A549 (cell line): ENCODE data around the gene GRSF1. TPM values are rescaled to one million over a fixed set of nuclear protein-coding genes. Genes with fewer than 3 reads are reported as not detected.
"Not testable (repeated sequence)": the region's sequence is repeated elsewhere in the genome, so short reads cannot be mapped to it uniquely, and the experiment has no call there.

Source experiments
- ATAC-seq, 2 experiments: fragments of 200-7000 bp in 1 of 2; fragments of >200 bp in 1 of 2; cut with Nextera tagmentation in 1 of 2; cut with Tn5 transposase in 1 of 2; 3 replicates each; pipeline versions ENCODE4 v1.8.0 to v1.9.1; 2018 to 2020; ENCODE audit warnings: mild to moderate bottlenecking in 1 of 2, moderate library complexity in 1 of 2
- CTCF ChIA-PET: fragments of 300-600 bp; sonication (Branson Sonifier 250); formaldehyde crosslinking; extraction: SDS; loops from one replicate; lab custom pipeline; 2021; ENCODE audit warnings: antibody characterized with exemption, inconsistent platforms; lab: Yijun Ruan, JAX
- POLR2A ChIA-PET: fragments of 350-600 bp; formaldehyde crosslinking; extraction: SDS; loops from one replicate; lab custom pipeline; 2021; ENCODE audit warnings: antibody characterized with exemption, inconsistent platforms; lab: Yijun Ruan, JAX
- DNase-seq, 2 experiments: peaks; one replicate each; pipeline versions ENCODE4 v3.0.0 to v3.0.0-alpha.2; 2011 to 2016; ENCODE audit warnings: low read depth in 1 of 2, low spot score in 1 of 2
- FAIRE-seq: peaks from 2 replicates; lab custom pipeline; 2011; peaks lifted over from hg19 to GRCh38; lab: Jason Lieb, UNC
- H3K27ac ChIP-seq, 2 experiments: fragments of >200 bp; sonication (Bioruptor Twin); formaldehyde crosslinking; 3 replicates each; pipeline ENCODE4 v1.5.1; 2016 to 2017
- H3K4me1 ChIP-seq: fragments of >200 bp; sonication (Bioruptor Twin); formaldehyde crosslinking; 3 replicates; pipeline ENCODE4 v1.6.1; 2016
- H3K4me2 ChIP-seq: fragments of >200 bp; sonication (Bioruptor Twin); formaldehyde crosslinking; 3 replicates; pipeline ENCODE4 v1.6.1; 2016
- H3K4me3 ChIP-seq: fragments of >200 bp; sonication (Bioruptor Twin); formaldehyde crosslinking; 3 replicates; pipeline ENCODE4 v1.5.1; 2016
- H3K9me3 ChIP-seq: fragments of >200 bp; sonication (Bioruptor Twin); formaldehyde crosslinking; 3 replicates; pipeline ENCODE4 v1.6.1; 2016
- CBX8 ChIP-seq: fragments of 200-600 bp; sonication (generic); IDR thresholded peaks from 2 replicates; pipeline ENCODE4 v1.6.1; 2016
- CEBPB ChIP-seq, 2 experiments: fragments of >200 bp in 1 of 2; sonication (Bioruptor Twin) in 1 of 2; formaldehyde crosslinking in 1 of 2; IDR thresholded peaks; 2 replicates each; pipeline ENCODE4 v1.6.1; 2012 to 2016
- EHF ChIP-seq: fragments of 250-450 bp; sonication (Bioruptor Pico); IDR thresholded peaks from 2 replicates; pipeline ENCODE4 v1.5.0; 2020; ENCODE audit warnings: mild to moderate bottlenecking
- HEYL ChIP-seq: fragments of 250-450 bp; sonication (Bioruptor Pico); IDR thresholded peaks from 2 replicates; pipeline ENCODE4 v1.8.0; 2021; ENCODE audit warnings: mild to moderate bottlenecking, moderate library complexity
- HOXA7 ChIP-seq: fragments of 250-450 bp; sonication (Bioruptor Pico); IDR thresholded peaks from 2 replicates; pipeline ENCODE4 v1.5.0; 2020; ENCODE audit warnings: mild to moderate bottlenecking, moderate library complexity
- JUNB ChIP-seq: fragments of >200 bp; sonication (Bioruptor Twin); formaldehyde crosslinking; IDR thresholded peaks from 2 replicates; pipeline ENCODE4 v1.6.1; 2016
- KDM5A ChIP-seq: fragments of 200-600 bp; sonication (generic); IDR thresholded peaks from 2 replicates; pipeline ENCODE4 v1.6.1; 2016; ENCODE audit warnings: antibody characterized with exemption, mild to moderate bottlenecking
- MAFK ChIP-seq: fragments of 450-650 bp; IDR thresholded peaks from 2 replicates; pipeline ENCODE4 v1.6.1; 2014; ENCODE audit not compliant: partially characterized antibody
- POLR2AphosphoS2 ChIP-seq: conservative IDR thresholded peaks from 2 replicates; pipeline ENCODE4 v1.6.1; 2012; ENCODE audit warnings: low read length, improper control_type of control experiment, inconsistent platforms
- RARB ChIP-seq: fragments of 250-450 bp; sonication (Bioruptor Pico); IDR thresholded peaks from 2 replicates; pipeline ENCODE4 v1.8.0; 2021; ENCODE audit warnings: mild to moderate bottlenecking, moderate library complexity
- RCOR1 ChIP-seq: fragments of 150-350 bp; IDR thresholded peaks from 2 replicates; pipeline ENCODE4 v1.6.1; 2014; ENCODE audit warnings: antibody characterized with exemption, low read length, low read depth
- RFX5 ChIP-seq: fragments of 450-650 bp; IDR thresholded peaks from 2 replicates; pipeline ENCODE4 v1.7.1; 2014; ENCODE audit warnings: antibody characterized with exemption, mild to moderate bottlenecking, moderate library complexity
- ZNF302 ChIP-seq: fragments of 250-450 bp; sonication (Bioruptor Pico); IDR thresholded peaks from 2 replicates; pipeline ENCODE4 v1.9.0; 2021; ENCODE audit warnings: inconsistent platforms, mild to moderate bottlenecking, moderate library complexity
- WGBS: methylation state at CpG from one replicate; pipeline ENCODE4 v1.1.6; 2017; ENCODE audit errors: missing lambda C conversion rate; 5-methylcytosine and 5-hydroxymethylcytosine counted together
- polyA plus RNA-seq, 4 experiments: library from polyadenylated mRNA; depleted of rRNA in 3 of 4; stranded (reverse); fragments of >200 nt; fragmentation: RNase III in 1 of 4; extraction: RNeasy Plus Mini Kit Qiagen cat#74134 plus additional on column Dnase treatment in 1 of 4; gene quantifications; 2 replicates in 3 of 4; 3 replicates in 1 of 4; pipeline ENCODE4 v1.2.3, GENCODE V29; 2011 to 2017
- small RNA-seq, 6 experiments: library from RNA; depleted of rRNA; stranded (forward); fragments of <200 nt; gene quantifications; one replicate each; pipeline ENCODE3, GENCODE V24; 2012
- TF ChIP-seq, protein P1 (sequence below): IDR thresholded peaks from 2 replicates; pipeline ENCODE4 v1.6.1; 2012
- TF ChIP-seq, protein P2 (sequence below): fragments of >200 bp; sonication (Bioruptor Twin); formaldehyde crosslinking; IDR thresholded peaks from 2 replicates; pipeline ENCODE4 v1.6.1; 2016
- TF ChIP-seq, protein P3 (sequence below): fragments of 150-350 bp; IDR thresholded peaks from 2 replicates; pipeline ENCODE4 v1.6.1; 2014; ENCODE audit warnings: low read depth, mild to moderate bottlenecking, low read length
- TF ChIP-seq, protein P4 (sequence below): IDR thresholded peaks from 2 replicates; pipeline ENCODE4 v1.6.1; 2012
- TF ChIP-seq, protein P5 (sequence below): fragments of 450-650 bp; IDR thresholded peaks from 2 replicates; pipeline ENCODE4 v1.6.1; 2014; ENCODE audit warnings: antibody characterized with exemption

GRSF1 gene
- polyA plus RNA-seq, 2 of the 4 experiments (the other 2 are of a cell fraction), result 94.3 to 112 TPM

DNA sequence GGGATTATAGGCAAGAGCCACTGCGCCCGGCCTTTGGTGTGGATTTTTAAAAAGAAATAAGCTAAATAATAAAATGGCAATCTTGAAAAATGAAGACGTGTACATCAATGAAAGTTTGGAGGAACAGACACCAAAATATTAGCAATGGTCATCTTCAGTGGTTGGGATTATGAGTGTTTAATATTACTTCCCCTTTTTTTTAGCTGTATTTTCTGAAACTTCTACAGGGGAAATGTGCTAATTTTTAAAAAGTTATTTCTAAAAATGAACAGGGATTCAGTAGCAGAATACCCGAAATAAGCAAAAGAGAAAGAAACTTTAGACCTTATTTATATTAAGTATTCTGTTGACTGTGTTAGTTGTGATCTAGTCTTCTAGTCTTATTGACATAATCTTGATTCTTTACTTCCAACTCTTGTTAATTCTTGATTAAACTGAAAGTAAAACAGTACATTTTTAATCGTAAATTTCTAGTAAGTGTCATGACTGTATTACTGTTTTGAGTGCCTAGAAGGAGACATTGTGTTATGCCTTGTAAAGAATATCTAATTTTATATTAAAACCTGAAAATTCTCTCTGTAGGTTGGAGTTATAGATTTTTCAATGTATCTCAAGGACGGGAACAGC is 66.6 kb downstream of the GRSF1 start:
- ATAC-seq (no peak), FAIRE-seq (no peak)
- CTCF ChIA-PET, result no interaction called here

DNA sequence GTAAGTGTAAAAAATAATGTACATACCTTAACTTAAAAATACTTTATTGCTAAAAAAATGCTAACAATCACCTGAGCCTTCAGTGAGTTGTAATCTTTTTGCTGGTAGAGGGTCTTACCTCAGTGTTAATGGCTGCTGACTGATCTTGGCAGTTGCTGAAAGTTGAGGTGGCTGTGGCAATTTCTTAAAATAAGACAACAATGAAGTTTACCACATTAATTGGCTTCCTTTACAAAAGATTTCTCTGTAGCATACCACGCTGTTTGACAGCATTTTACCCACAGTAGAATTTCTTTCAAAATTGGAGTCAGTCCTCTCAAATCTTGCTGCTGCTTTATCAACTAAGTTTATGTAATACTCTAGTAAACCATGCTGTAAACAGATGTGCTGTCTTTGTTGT is 70.3 kb downstream of the GRSF1 start:
- 96% methylated on average over 1 of the region's 1 CpG for WGBS
- H3K9me3 ChIP-seq, FAIRE-seq, DNase-seq, CTCF ChIA-PET, H3K4me2 ChIP-seq, H3K4me1 ChIP-seq, POLR2A ChIA-PET, H3K27ac ChIP-seq, H3K4me3 ChIP-seq, ATAC-seq: not testable (repeated sequence)

More for the DNA sequence above, 66.6 kb downstream of the GRSF1 start:
- Histone ChIP-seq H3K27ac (no peak overlapping the region), H3K9me3 (no peaks in the 10 kb centered on the region), H3K4me3 (no peak overlapping the region), H3K4me1 (no peaks in the 10 kb centered on the region), H3K4me2 (no peak overlapping the region)
- TF ChIP-seq RFX5, result no peak
- TF ChIP-seq HEYL, result no peak
- no peak for TF ChIP-seq EHF (CRISPR knock-in tag)
- no peak for DNase-seq
- POLR2A ChIA-PET, result no interaction called here
- 87% methylated on average over 6 of the region's 6 CpGs for WGBS

DNA sequence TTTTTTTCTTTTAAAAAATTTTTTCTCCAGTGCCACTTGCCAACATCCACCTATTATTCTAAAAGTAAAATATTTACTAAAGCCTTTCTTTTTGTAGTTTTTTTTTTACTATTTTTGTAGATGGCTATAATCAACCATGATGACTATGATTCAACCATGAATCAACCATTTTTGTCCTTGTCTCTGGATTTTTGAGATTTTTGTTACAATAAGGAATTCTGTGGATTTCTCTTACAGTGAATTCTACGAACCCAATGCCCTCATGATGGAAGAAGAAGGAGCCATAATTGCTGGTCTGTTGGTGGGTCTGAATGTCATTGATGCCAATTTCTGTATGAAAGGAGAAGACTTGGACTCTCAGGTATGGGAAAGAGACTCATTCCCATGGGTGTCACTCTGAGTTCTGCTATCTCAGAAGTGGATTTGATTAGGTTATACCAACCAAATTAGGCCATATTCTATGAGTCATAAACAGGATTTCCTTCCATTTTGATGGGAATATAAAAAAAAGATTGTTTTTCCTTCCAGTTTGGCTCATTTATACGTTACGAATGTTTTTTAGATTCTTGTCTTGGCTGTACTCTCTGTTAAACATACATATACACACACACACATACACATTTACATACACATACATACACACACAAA is 71.3 kb downstream of the GRSF1 start:
- no peak overlapping the region for H3K27ac ChIP-seq
- no peaks in the 10 kb centered on the region for H3K9me3 ChIP-seq
- ATAC-seq, result no peak
- H3K4me1 ChIP-seq, result no peaks in the 10 kb centered on the region
- H3K4me2 ChIP-seq, result no peak overlapping the region
- FAIRE-seq, result no peak
- no peak overlapping the region for H3K4me3 ChIP-seq
- DNase-seq, result no peak
- POLR2A ChIA-PET, result no interaction called here
- TF ChIP-seq MAFK, result no peak
- TF ChIP-seq CEBPB (IDR thresholded peaks at IDR 0.05), result no peak
- TF ChIP-seq RARB (CRISPR knock-in tag), result no peak
- TF ChIP-seq CBX8, result no peak
- no peak for TF ChIP-seq RFX5
- TF ChIP-seq, protein P1, sequence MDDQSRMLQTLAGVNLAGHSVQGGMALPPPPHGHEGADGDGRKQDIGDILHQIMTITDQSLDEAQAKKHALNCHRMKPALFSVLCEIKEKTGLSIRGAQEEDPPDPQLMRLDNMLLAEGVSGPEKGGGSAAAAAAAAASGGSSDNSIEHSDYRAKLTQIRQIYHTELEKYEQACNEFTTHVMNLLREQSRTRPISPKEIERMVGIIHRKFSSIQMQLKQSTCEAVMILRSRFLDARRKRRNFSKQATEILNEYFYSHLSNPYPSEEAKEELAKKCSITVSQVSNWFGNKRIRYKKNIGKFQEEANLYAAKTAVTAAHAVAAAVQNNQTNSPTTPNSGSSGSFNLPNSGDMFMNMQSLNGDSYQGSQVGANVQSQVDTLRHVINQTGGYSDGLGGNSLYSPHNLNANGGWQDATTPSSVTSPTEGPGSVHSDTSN, result no peak
- TF ChIP-seq, protein P2, sequence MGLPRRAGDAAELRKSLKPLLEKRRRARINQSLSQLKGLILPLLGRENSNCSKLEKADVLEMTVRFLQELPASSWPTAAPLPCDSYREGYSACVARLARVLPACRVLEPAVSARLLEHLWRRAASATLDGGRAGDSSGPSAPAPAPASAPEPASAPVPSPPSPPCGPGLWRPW, result no peak
- TF ChIP-seq, protein P3, sequence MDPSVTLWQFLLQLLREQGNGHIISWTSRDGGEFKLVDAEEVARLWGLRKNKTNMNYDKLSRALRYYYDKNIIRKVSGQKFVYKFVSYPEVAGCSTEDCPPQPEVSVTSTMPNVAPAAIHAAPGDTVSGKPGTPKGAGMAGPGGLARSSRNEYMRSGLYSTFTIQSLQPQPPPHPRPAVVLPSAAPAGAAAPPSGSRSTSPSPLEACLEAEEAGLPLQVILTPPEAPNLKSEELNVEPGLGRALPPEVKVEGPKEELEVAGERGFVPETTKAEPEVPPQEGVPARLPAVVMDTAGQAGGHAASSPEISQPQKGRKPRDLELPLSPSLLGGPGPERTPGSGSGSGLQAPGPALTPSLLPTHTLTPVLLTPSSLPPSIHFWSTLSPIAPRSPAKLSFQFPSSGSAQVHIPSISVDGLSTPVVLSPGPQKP, result no peak
- TF ChIP-seq JUNB, result no peak
- TF ChIP-seq POLR2AphosphoS2, result no peak
- no peak for TF ChIP-seq KDM5A
- TF ChIP-seq ZNF302 (CRISPR knock-in tag), result no peak
- TF ChIP-seq HOXA7 (CRISPR knock-in tag), result no peak
- TF ChIP-seq, protein P4, sequence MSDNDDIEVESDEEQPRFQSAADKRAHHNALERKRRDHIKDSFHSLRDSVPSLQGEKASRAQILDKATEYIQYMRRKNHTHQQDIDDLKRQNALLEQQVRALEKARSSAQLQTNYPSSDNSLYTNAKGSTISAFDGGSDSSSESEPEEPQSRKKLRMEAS, result no peak
- no peak for TF ChIP-seq RCOR1
- TF ChIP-seq, protein P5, sequence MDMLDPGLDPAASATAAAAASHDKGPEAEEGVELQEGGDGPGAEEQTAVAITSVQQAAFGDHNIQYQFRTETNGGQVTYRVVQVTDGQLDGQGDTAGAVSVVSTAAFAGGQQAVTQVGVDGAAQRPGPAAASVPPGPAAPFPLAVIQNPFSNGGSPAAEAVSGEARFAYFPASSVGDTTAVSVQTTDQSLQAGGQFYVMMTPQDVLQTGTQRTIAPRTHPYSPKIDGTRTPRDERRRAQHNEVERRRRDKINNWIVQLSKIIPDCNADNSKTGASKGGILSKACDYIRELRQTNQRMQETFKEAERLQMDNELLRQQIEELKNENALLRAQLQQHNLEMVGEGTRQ, result no peak
- CTCF ChIA-PET, result no interaction called here
- 95% methylated on average over 3 of the region's 3 CpGs for WGBS

Small RNA genes within 50 kb of the gene (small RNA-seq; reads per million reads assigned to genes)
- 0 reads per million in 6 experiments for gene RF00026
- 0 reads per million in 6 experiments for gene RNU6-891P

Other genes starting within 250 kb of the GRSF1 start
- gene AMBN, start 247.6 kb downstream of the GRSF1 start, polyA plus RNA-seq (2011; rRNA removed), result not detected in 2 replicates
- gene AMBN, start 247.6 kb downstream of the GRSF1 start, polyA plus RNA-seq (2017; fragmentation: RNase III; extraction: RNeasy Plus Mini Kit Qiagen cat#74134 plus additional on column Dnase treatment), result not detected in 3 replicates
- gene ENAM, start 211.1 kb downstream of the GRSF1 start, polyA plus RNA-seq (2011; rRNA removed), result 0.16 TPM in 2 replicates
- gene ENAM, start 211.1 kb downstream of the GRSF1 start, polyA plus RNA-seq (2017; fragmentation: RNase III; extraction: RNeasy Plus Mini Kit Qiagen cat#74134 plus additional on column Dnase treatment), result 0.01 TPM in 1 of 3 replicates, not detected in the others
- gene JCHAIN, start 173.4 kb downstream of the GRSF1 start, polyA plus RNA-seq (2011; rRNA removed), result 0.22 and 0.50 TPM in 2 replicates
- gene JCHAIN, start 173.4 kb downstream of the GRSF1 start, polyA plus RNA-seq (2017; fragmentation: RNase III; extraction: RNeasy Plus Mini Kit Qiagen cat#74134 plus additional on column Dnase treatment), result 0.09 to 0.17 TPM (median 0.15 TPM) in 3 replicates
- 19.0 and 24.8 TPM in 2 replicates for gene UTP3, start 151.4 kb downstream of the GRSF1 start, polyA plus RNA-seq (2011; rRNA removed)
- gene UTP3, start 151.4 kb downstream of the GRSF1 start, polyA plus RNA-seq (2017; fragmentation: RNase III; extraction: RNeasy Plus Mini Kit Qiagen cat#74134 plus additional on column Dnase treatment), result 44.6 to 46.2 TPM (median 45.2 TPM) in 3 replicates
- gene RUFY3, start 117.9 kb downstream of the GRSF1 start, polyA plus RNA-seq (2011; rRNA removed), result 17.7 and 20.8 TPM in 2 replicates
- gene RUFY3, start 117.9 kb downstream of the GRSF1 start, polyA plus RNA-seq (2017; fragmentation: RNase III; extraction: RNeasy Plus Mini Kit Qiagen cat#74134 plus additional on column Dnase treatment), result 8.1 to 8.7 TPM (median 8.1 TPM) in 3 replicates
- 9.3 and 9.5 TPM in 2 replicates for gene MOB1B, start 62.5 kb upstream of the GRSF1 start, polyA plus RNA-seq (2011; rRNA removed)
- gene MOB1B, start 62.5 kb upstream of the GRSF1 start, polyA plus RNA-seq (2017; fragmentation: RNase III; extraction: RNeasy Plus Mini Kit Qiagen cat#74134 plus additional on column Dnase treatment), result 6.3 to 6.7 TPM (median 6.6 TPM) in 3 replicates
- 14.4 and 20.6 TPM in 2 replicates for gene DCK, start 153.8 kb upstream of the GRSF1 start, polyA plus RNA-seq (2011; rRNA removed)
- 19.0 to 21.3 TPM (median 20.0 TPM) in 3 replicates for gene DCK, start 153.8 kb upstream of the GRSF1 start, polyA plus RNA-seq (2017; fragmentation: RNase III; extraction: RNeasy Plus Mini Kit Qiagen cat#74134 plus additional on column Dnase treatment)